ENCODE data around the gene AEBP2. TPM values are rescaled to one million over a fixed set of nuclear protein-coding genes. Genes with fewer than 3 reads are reported as not detected.

Gene AEBP2
- total and polyA plus RNA-seq, 12 donors = 5.7 to 31.6 (median 28.2) TPM

- Histone ChIP-seq H3K9me3 (peaks cover 0 to 12% (median 0%) of the 10 kb centered on the region in 11 donors), H3K27ac (no peak overlapping the region), H3K36me3 (no peaks in the 10 kb centered on the region), H3K27me3 (no peaks in the 10 kb centered on the region), H3K4me3 (no peak overlapping the region), H3K4me1 (peaks cover 9 to 31% (median 25%) of the 10 kb centered on the region in 9 donors)
- ATAC-seq = no peak
- TF ChIP-seq, protein P1, sequence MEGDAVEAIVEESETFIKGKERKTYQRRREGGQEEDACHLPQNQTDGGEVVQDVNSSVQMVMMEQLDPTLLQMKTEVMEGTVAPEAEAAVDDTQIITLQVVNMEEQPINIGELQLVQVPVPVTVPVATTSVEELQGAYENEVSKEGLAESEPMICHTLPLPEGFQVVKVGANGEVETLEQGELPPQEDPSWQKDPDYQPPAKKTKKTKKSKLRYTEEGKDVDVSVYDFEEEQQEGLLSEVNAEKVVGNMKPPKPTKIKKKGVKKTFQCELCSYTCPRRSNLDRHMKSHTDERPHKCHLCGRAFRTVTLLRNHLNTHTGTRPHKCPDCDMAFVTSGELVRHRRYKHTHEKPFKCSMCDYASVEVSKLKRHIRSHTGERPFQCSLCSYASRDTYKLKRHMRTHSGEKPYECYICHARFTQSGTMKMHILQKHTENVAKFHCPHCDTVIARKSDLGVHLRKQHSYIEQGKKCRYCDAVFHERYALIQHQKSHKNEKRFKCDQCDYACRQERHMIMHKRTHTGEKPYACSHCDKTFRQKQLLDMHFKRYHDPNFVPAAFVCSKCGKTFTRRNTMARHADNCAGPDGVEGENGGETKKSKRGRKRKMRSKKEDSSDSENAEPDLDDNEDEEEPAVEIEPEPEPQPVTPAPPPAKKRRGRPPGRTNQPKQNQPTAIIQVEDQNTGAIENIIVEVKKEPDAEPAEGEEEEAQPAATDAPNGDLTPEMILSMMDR (IDR thresholded peaks at IDR 0.05) = no peak
- DNase-seq = no peak
- intact Hi-C loops (cut with DNase I) = no loop called here
Measured at GRCh38 chr12:19544353-19544752, 105.1 kb downstream of the AEBP2 start.

DNA sequence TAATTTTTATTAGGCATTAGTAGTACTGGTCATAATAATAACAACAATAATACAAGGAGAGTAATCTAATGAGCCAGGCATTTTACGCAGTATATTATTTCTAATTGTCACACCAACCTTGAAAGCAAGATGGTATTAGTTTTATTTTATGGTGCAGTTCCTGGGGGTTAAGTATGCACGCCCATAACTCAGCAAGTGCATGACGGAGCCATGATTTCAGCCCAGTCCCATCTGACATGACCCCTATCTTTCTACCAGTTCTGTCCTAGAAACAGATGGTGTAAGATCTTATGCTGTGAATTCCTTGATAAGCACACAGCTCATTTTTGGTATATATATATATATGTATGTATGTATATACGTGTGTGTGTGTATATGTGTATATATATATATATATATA is 106.0 kb downstream of the AEBP2 start:
- Histone ChIP-seq H3K4me1 (peaks cover 9 to 31% (median 25%) of the 10 kb centered on the region in 9 donors), H3K36me3 (no peaks in the 10 kb centered on the region), H3K27ac (no peak overlapping the region), H3K9me3 (peaks cover 0 to 12% (median 0%) of the 10 kb centered on the region in 11 donors), H3K27me3 (no peaks in the 10 kb centered on the region), H3K4me3 (no peak overlapping the region)
- no peak for ATAC-seq
- intact Hi-C loops (cut with DNase I) = no loop called here
- no peak for DNase-seq
- 86 to 90% methylated on average over 4 of the region's 4 CpGs for WGBS, 2 donors
- TF ChIP-seq, protein P1 (IDR thresholded peaks at IDR 0.05) = no peak

DNA sequence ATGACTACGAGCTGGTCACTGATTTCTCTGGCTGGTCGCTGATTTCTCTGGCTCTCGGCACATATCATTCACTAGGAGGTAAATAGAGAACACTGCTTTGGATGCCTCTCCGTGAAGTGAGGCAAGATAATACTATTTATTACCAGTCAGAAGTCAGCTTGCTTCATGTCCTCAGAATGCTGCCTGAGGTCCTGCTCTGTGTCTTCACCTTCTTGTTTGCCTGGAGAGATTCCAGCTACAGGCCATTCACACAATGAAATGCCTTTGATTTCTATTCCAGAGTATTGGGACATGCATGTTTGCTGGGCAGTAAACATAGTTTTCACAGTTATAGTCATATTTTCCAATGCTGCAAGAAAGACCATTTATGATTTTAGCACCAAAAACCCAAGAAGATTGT is 106.7 kb downstream of the AEBP2 start:
- H3K4me3 ChIP-seq = peak overlapping the region in 4 of 10 donors; percentile 13 to 29 (median 22)
- TF ChIP-seq, protein P1 (IDR thresholded peaks at IDR 0.05) = no peak
- 27 to 48% methylated on average over 4 of the region's 4 CpGs for WGBS, 2 donors
- H3K27ac ChIP-seq = peak overlapping the region in 7 of 10 donors; percentile 4 to 76 (median 67)
- intact Hi-C loops (cut with DNase I) = no loop called here
- H3K36me3 ChIP-seq = no peaks in the 10 kb centered on the region
- H3K27me3 ChIP-seq = no peaks in the 10 kb centered on the region
- peaks cover 0 to 8% (median 0%) of the 10 kb centered on the region in 11 donors for H3K9me3 ChIP-seq
- H3K4me1 ChIP-seq = peaks cover 9 to 31% (median 25%) of the 10 kb centered on the region in 9 donors
- ATAC-seq (peak in 6 of 8 donors; percentile 46 to 78 (median 48)), DNase-seq (peak in 1 of 2 donors; percentile 13)

DNA sequence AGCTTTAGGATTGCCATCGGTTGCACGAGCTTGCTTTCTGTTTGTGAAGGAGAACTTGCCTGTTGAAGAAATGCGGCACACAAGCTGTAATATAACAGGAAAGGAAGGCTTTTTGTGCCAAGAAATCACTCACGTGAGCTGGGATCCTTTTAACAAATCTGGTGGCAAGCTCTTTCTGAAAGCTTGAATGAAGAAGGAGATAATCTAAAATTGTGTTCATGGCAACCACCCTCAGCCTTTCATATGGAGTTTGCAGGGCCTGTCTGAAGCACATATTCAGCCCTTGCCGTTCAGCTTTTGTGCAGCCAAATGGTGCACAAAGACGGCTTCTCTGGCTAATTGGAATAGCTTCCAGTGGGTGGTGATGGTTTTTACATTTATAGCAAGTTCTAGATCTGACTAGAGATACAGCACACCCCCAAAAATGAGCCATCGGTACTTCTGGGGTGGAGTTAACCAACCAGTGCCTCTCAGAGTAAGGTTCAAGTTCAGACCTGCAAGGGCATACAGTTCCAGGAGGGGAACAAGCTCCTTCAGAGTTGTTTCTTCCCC is 107.4 kb downstream of the AEBP2 start:
- Histone ChIP-seq H3K9me3 (peaks cover 0 to 2% (median 0%) of the 10 kb centered on the region in 11 donors), H3K27ac (peak overlapping the region in 9 of 10 donors; percentile 38 to 76 (median 65)), H3K4me1 (peaks cover 9 to 31% (median 25%) of the 10 kb centered on the region in 9 donors), H3K4me3 (peak overlapping the region in 5 of 10 donors; percentile 3 to 29 (median 16)), H3K27me3 (no peaks in the 10 kb centered on the region), H3K36me3 (no peaks in the 10 kb centered on the region)
- intact Hi-C loops (cut with DNase I) = no loop called here
- 16 to 19% methylated on average over 7 of the region's 7 CpGs for WGBS, 2 donors
- peak in 1 of 2 donors; percentile 21 for DNase-seq
- ATAC-seq = peak in 7 of 8 donors; percentile 27 to 58 (median 36)
- TF ChIP-seq, protein P1 (IDR thresholded peaks at IDR 0.05) = no peak

All from heart right ventricle (tissue), 16 donors.